Measurements from ENCODE around the gene HEPN1. TPM values are rescaled to one million over a fixed set of nuclear protein-coding genes. Genes with fewer than 3 reads are reported as not detected.

Gene HEPN1
- polyA plus RNA-seq, 3 donors from 2014 or later: not detected

DNA sequence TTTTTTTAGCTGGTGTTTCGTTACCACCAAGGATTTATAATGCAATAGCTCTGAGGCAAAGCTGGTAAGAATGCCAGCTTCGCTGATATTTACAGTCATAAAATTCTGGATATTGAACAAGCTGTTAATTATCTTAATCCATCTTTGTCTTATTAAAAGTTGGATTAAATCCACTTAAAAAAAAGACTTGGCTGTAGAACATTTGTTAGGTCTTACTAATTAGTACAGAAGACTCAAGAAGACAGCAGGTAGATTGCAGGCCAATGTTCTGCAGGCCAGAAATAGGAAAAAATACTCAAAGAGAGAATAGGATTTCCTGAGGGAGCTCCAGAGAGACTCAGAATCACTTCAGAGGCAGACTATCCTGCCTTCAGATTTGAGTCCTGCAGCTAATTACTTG is 28.9 kb upstream of the HEPN1 start:
- Mint-ChIP-seq H3K36me3 (no peaks in the 10 kb centered on the region), H3K4me3 (no peak overlapping the region), H3K27ac (no peak overlapping the region), H3K27me3 (ENCODE audit: low read depth in 3 of 3) (peaks cover 2 to 13% (median 3%) of the 10 kb centered on the region in 3 donors), H3K4me1 (no peaks in the 10 kb centered on the region), H3K9me3 (no peaks in the 10 kb centered on the region)
- no peak for DNase-seq

DNA sequence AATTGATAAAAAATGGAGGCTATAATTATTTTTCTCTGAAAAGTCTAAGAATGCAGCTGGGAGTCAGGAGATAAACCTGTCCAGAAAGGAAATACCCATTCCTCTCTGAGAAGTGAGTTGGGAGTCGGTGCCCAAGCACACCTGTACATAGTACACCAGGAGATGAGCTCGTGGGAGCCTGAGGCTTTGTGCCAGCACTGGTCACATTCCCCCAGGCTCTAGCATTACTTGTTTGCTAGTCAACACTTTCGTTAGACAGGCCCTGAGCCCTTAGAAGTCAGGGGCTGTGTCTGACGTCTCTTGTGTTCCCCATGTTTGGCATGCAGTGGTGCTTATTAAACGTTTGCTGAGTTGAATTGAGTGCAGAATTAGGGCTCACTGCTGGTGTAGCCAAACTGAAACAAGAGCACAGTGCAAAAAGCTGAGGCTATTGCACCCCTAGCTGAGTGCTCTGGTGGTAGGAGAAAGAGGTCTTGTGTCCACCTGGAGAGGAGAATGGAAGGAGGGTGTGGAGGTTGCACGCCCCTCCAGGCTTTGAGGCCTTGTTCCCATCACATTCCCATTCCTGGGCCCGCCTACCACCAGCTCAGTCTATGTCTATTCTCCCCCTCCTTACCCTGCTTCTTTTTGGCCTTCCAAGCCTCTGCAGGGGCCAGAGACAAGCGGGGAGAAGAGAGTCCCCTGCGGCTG is 28.2 kb upstream of the HEPN1 start:
- H3K36me3 Mint-ChIP-seq: no peaks in the 10 kb centered on the region
- no peaks in the 10 kb centered on the region for H3K9me3 Mint-ChIP-seq
- no peak overlapping the region for H3K4me3 Mint-ChIP-seq

DNA sequence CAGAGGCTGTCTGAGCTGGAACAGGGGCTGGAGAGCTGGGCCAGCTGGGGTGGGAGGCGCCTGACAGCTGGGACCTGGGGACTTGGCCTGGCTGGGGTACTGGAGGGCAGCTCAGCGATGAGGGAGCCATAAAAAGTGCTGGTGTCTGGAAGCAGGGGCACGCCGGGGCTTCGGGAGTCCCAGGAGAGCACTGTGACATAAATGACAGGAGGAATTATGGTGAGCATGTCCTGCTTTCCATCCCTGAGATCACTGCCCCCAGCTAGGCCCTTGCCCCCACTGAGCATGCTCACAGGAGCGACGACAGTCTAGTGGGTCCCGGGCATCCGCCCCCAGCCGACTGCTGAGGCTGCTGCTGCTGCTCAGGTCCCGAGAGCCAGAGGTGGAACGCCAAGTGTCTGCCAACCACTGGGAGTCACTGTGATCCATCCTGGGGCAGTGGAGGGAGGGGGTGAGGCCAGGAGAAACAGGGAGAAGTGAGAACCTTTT is 27.6 kb upstream of the HEPN1 start:
- no peak overlapping the region for H3K4me3 Mint-ChIP-seq
- no peak overlapping the region for H3K27ac Mint-ChIP-seq
- peaks cover 0 to 10% (median 5%) of the 10 kb centered on the region in 3 donors for H3K27me3 Mint-ChIP-seq (ENCODE audit: low read depth in 3 of 3)
- no peaks in the 10 kb centered on the region for H3K9me3 Mint-ChIP-seq
- no peak for DNase-seq
- H3K4me1 Mint-ChIP-seq: no peaks in the 10 kb centered on the region
- H3K36me3 Mint-ChIP-seq: no peaks in the 10 kb centered on the region

More for the DNA sequence above, 28.2 kb upstream of the HEPN1 start:
- Mint-ChIP-seq H3K4me1 (no peaks in the 10 kb centered on the region), H3K27ac (no peak overlapping the region), H3K27me3 (ENCODE audit: low read depth in 3 of 3) (peaks cover 0 to 12% (median 3%) of the 10 kb centered on the region in 3 donors)
- DNase-seq: no peak

DNA sequence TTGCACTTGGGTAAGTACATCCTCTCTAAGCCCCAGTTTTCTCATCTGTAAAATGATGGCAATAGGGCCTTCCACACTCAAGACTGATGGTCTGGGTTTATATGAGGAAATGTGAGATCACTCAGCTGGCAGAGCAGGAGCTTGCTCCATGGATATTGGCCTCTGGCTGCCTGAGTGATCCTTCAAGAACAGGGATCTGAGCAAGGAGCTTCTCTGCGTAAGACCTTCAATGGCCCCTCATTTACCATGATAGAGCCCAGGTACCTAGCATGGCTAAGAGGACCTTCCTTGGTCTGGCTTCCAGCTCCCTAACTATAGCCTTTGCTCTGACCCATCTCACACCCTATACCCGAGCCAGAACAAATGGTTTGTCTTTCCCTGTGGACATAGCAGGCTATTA is 26.9 kb upstream of the HEPN1 start:
- peaks cover 0 to 10% (median 4%) of the 10 kb centered on the region in 3 donors for H3K27me3 Mint-ChIP-seq (ENCODE audit: low read depth in 3 of 3)
- H3K36me3 Mint-ChIP-seq: no peaks in the 10 kb centered on the region
- H3K9me3 Mint-ChIP-seq: no peaks in the 10 kb centered on the region
- H3K4me1 Mint-ChIP-seq: peaks cover 0 to under 1% of the 10 kb centered on the region in 2 donors
- no peak overlapping the region for H3K4me3 Mint-ChIP-seq
- no peak overlapping the region for H3K27ac Mint-ChIP-seq
- no peak for DNase-seq

DNA sequence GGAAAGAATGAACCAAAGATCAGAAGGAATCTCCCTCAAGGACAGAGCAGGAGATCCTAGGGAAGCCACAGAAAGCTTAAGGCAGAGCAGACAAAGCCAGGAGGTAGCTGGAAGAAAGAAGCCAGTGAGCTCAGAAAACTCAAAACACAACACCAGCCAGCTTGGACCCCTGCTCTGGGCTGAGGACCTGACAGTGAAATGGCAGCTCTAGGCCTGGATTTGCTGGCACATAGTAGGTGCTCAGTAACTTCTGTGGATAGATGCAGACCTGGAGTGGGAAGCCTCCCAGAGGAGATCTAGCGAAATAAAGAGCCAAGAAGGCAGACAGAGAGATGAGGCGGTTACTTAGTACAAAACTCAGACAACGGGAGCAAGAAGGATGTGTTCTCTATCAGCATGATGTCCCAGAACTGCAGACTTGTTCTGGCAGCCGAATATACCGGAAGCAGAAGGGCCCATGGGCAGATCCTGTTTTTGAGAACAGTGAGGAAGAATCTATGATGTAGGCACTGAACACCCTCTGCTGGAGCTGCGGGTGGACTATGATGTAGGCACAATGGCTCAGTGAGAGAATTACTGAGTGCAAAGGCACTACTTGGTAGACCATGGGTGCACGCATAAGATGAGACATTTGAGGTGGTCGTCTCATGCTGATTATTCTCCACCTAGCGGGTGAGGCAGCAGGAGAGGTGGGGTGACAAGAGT is 26.1 kb upstream of the HEPN1 start:
- Mint-ChIP-seq H3K27ac (no peak overlapping the region), H3K36me3 (no peaks in the 10 kb centered on the region), H3K4me1 (peaks cover 0 to 8% of the 10 kb centered on the region in 2 donors), H3K27me3 (ENCODE audit: low read depth in 3 of 3) (peaks cover 0 to 8% (median 4%) of the 10 kb centered on the region in 3 donors), H3K4me3 (no peak overlapping the region), H3K9me3 (no peaks in the 10 kb centered on the region)
- DNase-seq: no peak

DNA sequence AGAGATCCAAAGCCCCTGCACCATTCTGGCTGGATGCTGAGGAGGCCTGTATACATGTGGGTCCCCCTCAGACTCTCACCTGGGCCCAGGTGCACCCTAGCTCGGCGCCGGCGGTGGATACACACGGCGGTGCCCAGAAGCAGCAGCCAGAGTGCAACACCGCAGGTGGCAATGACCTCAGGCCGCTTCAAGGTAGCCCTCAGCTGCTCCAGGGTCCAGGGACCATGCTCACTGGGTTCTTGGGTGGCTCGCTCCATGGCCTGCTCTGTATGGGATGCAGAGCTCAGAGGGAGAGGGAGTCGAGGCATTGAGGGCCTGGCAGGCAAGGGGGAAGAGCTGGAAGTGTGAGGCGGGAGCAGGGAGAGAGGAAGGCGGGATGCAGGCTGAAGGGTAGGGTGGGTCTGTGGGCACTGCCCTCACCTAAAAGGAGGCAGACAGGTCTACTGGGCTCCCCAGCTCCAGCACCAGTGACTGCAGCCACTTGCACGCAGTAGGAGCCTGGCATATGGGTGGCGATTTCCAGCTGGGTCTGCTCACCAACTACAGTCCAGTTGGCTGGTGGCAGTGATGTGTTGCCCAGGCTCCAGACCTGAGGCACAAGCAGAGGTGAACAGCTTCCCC is 25.2 kb upstream of the HEPN1 start:
- no peak for DNase-seq
- Mint-ChIP-seq H3K27me3 (ENCODE audit: low read depth in 3 of 3) (peaks cover 0 to 5% (median 4%) of the 10 kb centered on the region in 3 donors), H3K4me1 (peaks cover 0 to 11% of the 10 kb centered on the region in 2 donors), H3K27ac (no peak overlapping the region), H3K4me3 (no peak overlapping the region), H3K36me3 (no peaks in the 10 kb centered on the region), H3K9me3 (no peaks in the 10 kb centered on the region)

DNA sequence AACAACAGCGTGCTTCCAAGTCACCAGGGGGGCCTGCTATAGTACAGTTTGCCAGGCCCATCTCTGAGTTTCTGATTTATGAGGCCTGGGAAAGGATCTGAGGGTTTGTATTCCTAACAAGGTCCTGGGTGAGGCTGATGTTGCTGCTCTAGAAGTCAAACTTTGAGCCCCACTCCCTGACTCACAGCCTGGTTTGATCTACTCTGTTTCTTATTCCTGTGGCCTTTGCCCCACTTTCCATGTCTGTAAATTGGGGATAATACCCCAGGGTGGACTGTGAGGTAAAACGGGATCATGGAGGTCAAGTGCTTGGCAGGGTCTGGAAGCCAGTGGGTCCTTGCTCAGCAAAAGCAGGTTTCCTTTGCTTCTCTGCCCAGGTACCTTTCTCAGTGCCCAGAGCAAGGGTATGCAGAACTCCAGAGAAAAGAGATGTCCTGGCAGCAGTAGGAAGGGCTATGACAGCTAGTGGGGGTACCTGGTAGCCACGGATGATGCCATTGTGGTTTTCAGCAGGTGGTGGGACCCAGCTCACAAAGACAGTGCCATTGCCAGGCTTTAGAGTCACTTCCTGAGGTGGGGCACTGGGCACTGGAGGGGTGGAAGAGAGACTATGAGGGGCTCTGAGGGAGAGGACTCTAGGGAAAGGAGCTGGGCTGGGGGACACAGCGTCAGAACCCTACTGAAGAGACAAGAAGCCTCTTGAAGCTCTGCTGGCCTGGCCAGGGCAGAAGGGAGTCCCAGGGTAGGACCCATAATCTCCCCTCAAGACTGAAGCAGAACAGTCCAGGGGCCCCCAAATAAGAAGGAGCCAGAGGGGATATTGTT is 24.2 kb upstream of the HEPN1 start:
- no peak overlapping the region for H3K27ac Mint-ChIP-seq
- peaks cover 0 to 11% of the 10 kb centered on the region in 2 donors for H3K4me1 Mint-ChIP-seq
- H3K36me3 Mint-ChIP-seq: no peaks in the 10 kb centered on the region

DNA sequence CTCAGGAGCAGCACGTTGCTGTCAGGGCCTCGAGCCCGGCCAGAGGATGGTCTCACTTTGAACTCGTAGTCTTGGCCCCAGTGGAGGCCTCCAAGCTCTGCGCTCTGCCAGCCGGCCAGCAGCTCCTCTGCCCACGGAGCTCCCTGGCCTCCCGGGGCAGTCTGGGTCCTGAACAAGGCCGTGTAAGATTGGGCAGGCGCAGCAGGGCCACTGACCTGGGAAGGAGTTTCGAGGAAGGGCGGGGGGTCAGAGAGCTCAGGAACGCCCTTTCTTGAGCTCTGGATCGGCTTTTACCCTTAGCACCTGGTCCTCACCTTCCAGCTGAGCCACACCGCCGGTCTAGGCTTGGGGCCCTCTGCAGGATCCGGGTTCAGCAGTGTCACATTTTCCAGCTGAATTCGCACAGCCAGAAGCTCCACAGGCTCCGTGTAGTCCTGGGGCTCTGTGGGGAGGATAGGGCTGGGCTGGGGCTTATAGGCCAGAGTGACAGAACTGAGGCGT is 23.5 kb upstream of the HEPN1 start:
- Mint-ChIP-seq H3K36me3 (no peaks in the 10 kb centered on the region), H3K4me3 (no peak overlapping the region), H3K9me3 (no peaks in the 10 kb centered on the region), H3K4me1 (peaks cover 0 to 11% of the 10 kb centered on the region in 2 donors), H3K27ac (no peak overlapping the region), H3K27me3 (ENCODE audit: low read depth in 3 of 3) (peaks cover 0 to 6% (median 5%) of the 10 kb centered on the region in 3 donors)
- DNase-seq: no peak

More for the DNA sequence above, 24.2 kb upstream of the HEPN1 start:
- Mint-ChIP-seq H3K4me3 (no peak overlapping the region), H3K27me3 (ENCODE audit: low read depth in 3 of 3) (peaks cover 0 to 6% (median 5%) of the 10 kb centered on the region in 3 donors), H3K9me3 (no peaks in the 10 kb centered on the region)
- DNase-seq: no peak

DNA sequence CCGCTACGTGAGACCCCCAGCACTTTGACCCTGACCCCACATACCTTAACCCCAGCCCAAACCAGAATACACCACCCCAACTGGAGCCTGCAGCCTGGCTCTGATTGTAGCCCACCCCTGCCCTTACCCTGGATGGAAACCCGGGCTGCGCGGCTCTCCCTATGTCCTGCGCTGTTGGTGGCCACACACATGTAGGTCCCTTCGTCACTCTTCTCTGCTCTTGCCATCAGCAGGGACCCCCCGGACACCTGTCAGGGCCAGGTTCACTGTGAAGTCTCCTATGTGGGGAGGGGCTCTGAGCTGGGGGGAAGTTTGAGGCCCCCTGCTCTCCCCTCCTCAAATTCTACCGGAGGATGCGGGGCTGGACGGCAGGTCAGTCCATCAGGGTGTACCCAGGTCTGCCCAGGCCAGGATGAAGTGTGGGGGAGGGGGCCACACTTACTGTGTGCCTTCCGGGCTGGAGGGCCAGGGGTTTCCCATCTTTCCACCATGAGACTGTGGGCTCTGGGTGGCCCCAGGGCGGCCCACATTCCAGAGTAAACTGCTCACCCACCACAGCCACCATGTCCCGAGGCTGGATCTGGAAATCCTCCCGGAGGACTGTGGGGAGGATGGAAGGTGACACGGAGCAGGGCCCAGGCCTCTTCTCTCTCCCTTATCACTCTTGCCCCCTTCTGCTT is 22.8 kb upstream of the HEPN1 start:
- Mint-ChIP-seq H3K27me3 (ENCODE audit: low read depth in 3 of 3) (peaks cover 0 to 11% (median 5%) of the 10 kb centered on the region in 3 donors), H3K4me1 (peaks cover 0 to 11% of the 10 kb centered on the region in 2 donors), H3K4me3 (no peak overlapping the region), H3K36me3 (no peaks in the 10 kb centered on the region), H3K27ac (no peak overlapping the region), H3K9me3 (no peaks in the 10 kb centered on the region)
- DNase-seq: no peak

DNA sequence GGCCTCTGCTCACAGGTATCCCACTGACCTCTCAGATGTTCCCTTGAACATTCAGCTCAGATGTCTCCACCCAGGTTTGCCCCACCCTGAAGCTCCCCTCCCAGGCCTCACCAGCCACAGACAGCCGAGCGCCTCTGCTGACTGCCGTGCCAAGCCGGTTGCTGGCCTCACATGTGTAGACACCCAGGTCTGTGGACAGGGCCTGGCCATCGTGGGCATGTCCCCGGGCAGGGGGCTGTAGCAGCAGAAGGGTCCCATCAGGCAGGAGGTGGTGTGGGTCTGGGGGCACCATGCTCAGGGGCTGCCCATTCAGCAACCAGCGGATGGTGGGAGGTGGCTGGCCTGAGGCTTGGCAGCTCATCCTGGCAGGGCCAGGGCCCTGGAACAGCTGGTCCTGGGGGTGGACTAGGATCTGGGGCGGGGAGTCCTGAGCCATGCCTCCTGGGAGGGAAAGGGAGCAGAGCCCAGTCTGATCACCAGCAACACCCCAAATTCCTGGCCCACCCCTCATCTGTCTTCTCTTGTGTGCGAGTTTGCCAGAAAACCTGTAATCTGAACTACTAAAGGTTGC is 22.1 kb upstream of the HEPN1 start:
- Mint-ChIP-seq H3K36me3 (no peaks in the 10 kb centered on the region), H3K27me3 (ENCODE audit: low read depth in 3 of 3) (peaks cover 2 to 12% (median 9%) of the 10 kb centered on the region in 3 donors), H3K27ac (no peak overlapping the region), H3K9me3 (no peaks in the 10 kb centered on the region), H3K4me3 (no peak overlapping the region), H3K4me1 (peaks cover 0 to 11% of the 10 kb centered on the region in 2 donors)
- no peak for DNase-seq

DNA sequence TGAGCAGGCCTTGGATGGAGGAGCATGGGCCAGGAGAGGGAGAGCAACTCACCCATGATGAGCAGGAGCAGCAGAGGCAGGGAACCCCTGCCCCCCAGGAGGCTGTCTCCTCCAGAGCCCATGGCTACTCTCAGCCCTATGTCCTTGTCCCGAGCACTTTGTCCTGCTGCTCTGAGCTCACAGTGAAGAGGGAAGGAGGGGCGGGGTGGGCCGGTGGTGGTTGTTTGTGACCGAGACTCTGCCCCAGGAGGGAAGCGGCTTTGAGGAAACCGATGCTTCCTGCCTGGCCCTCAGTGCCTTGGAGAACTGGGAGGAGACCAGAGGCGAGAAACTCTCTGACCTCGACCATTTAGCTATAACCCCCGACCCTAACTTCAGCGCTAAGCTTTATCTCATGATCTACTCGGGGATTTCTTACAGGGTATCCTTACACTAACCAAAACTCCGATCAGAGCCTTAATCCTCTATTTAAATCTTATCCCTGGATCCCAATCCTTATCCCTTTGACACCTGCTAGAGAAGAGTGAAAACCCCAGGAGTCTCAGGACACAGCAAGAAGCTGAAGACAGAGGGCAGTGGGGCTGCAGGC is 21.3 kb upstream of the HEPN1 start, which contains the start of gene ROBO4:
Gene ROBO4 (minus strand): TSS at position 192 of the 589 bp plus-strand sequence. CDS start 70 bp downstream, at position 122.
- Mint-ChIP-seq H3K9me3 (no peaks in the 10 kb centered on the region), H3K4me1 (peaks cover 0 to 11% of the 10 kb centered on the region in 2 donors), H3K27ac (peak within 1 kb of the TSS in 1 of 6 donors; percentile 33), H3K36me3 (no peaks in the 10 kb centered on the region), H3K4me3 (no peak within 1 kb of the TSS), H3K27me3 (ENCODE audit: low read depth in 3 of 3) (peaks cover 2 to 12% (median 9%) of the 10 kb centered on the region in 3 donors)
- no peak for DNase-seq

DNA sequence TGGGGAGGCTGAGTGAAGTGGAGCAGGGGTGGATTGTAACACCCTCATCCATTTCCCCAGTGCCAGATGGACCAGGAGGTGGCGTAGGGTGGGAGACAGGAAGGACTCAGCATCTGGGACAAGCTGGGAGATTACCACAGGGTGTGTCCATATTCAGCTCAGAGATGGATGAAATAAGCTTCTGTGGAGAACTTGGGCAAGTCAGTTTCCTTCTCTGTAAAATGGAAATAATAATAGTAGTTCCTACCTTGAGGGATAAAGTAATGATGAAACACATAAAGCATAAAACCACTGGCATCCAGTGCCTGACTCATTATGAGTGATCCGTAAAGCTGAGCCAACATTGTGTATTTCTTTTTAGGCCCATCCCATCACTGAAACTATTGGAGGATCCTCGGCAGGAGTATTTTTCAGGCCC is 20.8 kb upstream of the HEPN1 start:
- no peak for DNase-seq
- Mint-ChIP-seq H3K27me3 (ENCODE audit: low read depth in 3 of 3) (peaks cover 2 to 10% (median 7%) of the 10 kb centered on the region in 3 donors), H3K27ac (no peak overlapping the region), H3K4me3 (no peak overlapping the region), H3K36me3 (no peaks in the 10 kb centered on the region), H3K9me3 (no peaks in the 10 kb centered on the region), H3K4me1 (peaks cover 0 to 11% of the 10 kb centered on the region in 2 donors)
